ENCODE data around the gene ZNF385B.

Gene ZNF385B

DNA sequence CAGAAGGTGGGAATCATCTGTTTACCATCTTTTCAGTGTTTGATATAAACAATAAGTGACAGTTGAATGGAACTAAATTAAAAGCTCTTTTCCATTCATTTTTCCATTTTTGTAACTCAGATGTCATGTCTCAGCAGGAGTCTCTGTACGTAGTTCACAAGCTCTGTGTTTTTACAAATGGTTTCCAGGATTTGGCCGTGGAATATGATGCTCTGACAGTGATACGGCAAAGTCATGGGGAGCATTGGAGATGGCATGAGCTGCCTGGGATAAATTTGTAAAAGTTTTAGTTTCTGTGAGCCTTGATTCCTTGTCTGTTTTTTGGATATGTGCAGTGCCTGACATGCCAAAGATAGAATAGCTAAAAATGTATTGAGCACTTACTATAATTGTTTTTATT is 428.7 kb downstream of the ZNF385B start:
- DNase-seq, result no peak

GRCh38 chr2:179429597-179429996 is 431.8 kb downstream of the ZNF385B start:
- no peak for DNase-seq

GRCh38 chr2:179429060-179429471 is 432.3 kb downstream of the ZNF385B start:
- no peak for DNase-seq

DNA sequence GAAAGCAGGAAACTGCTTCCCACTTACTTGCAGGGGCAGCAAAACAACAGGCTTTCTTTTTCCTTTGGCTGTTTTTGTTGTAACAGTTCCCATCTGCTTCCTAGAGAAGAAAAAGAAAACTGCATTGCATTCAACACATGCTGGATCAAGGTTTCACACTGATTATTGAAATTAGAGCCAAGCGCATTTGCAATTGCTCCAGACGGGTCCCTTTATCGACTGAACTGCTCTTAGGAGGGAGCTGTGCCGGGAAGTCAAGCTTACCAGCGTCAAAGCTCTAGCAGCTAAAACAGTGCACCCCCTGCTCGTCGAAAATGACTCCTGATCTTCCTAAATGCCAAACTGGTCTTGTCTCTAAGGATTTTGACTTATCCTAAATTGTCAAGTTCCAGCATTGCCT is 432.8 kb downstream of the ZNF385B start:
- no peak for DNase-seq

GRCh38 chr2:179427065-179427464 is 434.3 kb downstream of the ZNF385B start:
- DNase-seq, result no peak

DNA sequence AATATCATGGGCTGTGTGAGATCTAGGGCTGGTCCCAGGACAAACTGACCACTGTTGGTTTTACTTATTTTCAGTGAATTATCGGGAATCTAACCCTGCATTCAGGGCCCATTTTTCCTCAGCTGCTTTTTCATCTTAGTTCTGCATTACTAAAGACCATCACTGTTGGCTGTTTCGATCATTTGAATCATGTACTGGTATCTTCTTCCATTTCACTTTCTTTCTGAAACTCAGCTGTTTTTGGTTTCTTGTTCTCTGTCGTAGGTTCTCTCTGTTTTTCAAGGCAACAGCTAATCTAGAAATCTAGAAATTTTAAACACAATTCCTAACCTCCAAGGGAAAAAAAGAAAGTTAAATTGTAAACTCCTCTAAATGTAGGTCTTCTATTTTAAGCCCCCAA is 436.8 kb downstream of the ZNF385B start:
- DNase-seq, result no peak

DNA sequence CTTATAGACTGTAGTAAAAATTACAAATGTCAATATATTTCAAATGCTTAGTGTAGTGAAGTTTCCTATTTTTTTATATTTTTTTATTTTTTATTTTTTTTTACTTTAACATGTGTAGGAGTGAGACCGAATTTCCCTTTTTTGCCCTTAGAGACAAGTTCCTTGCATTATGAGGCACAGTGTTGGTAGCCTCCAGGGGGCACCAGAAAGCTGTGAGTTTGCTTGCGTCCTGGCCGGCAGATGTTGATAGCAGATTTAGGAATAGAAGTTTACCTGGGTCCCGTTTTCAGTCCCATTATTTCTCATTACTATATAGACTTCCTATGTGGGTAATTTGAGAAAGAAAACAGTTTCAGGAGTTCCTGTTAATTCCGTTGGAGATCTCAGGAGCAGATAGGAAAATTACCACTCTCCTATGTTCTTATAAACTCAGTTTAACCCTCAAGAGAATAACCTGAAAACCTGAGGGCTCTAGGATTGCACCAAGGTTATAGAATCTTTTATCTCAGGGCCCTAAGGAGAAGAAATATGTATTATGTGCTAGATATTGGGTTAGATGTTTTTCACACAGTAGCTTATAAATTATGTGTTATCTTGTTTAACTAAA is 439.3 kb downstream of the ZNF385B start:
- peak; percentile 5 for DNase-seq

DNA sequence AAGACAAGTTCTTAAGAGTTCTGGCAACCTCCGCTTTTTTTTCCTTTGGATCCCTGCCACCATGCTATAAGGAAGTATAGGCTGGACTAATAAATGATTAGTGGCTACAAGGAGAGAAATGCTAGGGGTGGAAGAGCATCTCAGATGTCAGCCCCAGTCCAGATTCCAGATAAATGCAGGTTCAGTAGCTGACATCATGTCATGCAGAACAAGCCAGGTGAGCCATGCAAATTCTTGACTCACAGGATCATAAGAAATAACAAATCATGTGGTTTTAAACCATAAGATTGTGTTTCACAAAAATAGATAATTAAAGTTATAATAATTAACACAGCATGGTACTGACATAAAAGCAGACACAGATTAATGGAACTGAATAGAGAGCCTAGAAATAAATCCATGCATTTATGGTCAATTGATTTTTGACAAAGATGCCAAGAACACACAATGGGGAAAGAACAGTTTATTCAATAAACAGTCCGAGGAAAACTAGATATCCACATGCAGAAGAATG is 443.9 kb downstream of the ZNF385B start:
- no peak for DNase-seq

DNA sequence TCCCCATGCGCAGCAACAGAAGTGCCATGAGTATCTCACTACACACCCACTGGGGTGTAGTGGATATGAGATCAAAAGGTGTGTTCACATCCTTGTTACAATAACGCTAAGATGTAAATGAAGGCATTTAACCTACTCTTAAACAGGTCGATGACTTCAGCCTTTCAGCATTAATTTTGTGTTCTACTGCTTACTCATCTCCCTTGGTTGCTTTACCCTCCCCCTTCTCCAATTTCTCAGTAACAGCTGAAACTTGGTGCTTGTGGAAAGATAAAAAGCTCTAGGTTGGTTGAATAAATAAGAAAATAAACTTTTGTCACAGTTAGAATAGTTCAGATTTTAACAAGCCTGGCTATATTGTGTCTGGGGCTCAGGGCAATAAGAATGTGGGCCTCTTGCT is 449.3 kb downstream of the ZNF385B start:
- no peak for DNase-seq

DNA sequence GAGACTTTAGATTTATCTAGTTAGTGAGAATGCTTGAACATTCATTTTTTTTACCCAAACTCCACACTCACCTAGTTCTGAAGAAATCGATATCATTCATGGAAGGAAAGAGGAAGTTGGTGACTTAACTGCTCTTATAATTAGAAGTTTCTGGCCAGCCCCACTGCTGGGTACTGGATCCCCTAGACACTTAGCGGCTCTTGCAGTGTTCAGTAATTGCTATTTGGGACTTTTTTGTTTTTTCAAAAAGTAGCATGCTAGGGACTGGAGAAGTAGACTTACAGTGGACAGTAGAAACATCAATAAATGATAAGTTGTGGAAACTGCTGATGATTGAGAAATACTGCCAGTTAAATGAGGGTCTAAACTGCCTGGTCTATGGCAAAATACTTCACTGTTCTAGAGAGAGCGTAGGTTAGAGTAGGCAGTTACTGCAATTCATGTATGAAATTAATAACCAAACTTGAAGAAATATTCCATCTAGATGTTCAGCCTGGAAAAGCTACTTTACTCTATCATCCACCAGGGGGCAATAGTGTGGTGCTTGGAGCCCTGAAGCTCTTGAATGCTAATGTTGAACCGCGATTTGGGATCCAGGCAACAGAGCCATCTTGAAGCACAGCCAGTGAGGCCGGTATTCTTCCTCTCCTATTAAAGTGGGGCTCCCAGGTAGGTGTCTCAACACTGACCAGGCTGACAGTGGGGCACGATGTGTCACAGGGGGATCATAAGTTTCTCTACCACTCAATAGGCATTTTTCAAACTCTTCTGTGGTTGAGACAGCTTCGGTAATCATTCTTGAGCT is 450.7 kb downstream of the ZNF385B start:
- no peak for DNase-seq

DNA sequence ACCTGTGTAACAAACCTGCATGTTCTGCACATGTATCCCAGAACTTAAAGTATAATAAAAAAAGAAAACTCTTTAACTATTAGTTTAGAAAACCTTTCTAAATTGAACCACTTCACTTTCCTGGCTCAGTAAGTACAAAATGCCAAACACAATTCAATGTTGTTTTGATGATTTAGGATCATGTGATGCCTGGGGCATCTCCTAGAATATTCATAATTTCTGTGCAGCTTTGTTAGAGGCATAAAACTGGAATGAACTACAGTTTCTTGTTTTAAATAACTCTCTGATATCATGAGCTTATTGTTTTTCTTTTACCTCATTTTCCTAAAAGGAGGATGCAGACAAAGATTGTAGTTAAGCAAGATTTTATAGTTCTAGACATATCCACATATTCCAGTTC is 457.8 kb downstream of the ZNF385B start:
- no peak for DNase-seq

DNA sequence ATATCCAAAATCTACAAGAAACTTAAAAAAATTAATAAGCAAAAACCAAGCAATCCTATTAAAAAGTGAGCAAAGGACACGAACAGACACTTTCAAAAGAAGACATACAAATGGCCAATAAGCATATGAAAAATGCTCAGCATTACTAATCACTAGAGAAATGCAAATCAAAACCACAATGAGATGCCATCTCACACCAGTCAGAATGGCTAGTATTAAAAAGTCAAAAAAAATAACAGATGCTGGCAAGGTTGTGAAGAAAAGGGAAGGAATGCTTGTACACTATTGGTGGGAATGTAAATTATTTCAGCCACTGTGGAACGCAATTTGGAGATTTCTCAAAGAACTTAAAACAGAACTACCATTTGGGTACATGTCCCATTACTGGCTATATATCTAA is 467.9 kb downstream of the ZNF385B start:
- no peak for DNase-seq
